ENCODE results near the gene FBLL1.

Gene FBLL1

DNA sequence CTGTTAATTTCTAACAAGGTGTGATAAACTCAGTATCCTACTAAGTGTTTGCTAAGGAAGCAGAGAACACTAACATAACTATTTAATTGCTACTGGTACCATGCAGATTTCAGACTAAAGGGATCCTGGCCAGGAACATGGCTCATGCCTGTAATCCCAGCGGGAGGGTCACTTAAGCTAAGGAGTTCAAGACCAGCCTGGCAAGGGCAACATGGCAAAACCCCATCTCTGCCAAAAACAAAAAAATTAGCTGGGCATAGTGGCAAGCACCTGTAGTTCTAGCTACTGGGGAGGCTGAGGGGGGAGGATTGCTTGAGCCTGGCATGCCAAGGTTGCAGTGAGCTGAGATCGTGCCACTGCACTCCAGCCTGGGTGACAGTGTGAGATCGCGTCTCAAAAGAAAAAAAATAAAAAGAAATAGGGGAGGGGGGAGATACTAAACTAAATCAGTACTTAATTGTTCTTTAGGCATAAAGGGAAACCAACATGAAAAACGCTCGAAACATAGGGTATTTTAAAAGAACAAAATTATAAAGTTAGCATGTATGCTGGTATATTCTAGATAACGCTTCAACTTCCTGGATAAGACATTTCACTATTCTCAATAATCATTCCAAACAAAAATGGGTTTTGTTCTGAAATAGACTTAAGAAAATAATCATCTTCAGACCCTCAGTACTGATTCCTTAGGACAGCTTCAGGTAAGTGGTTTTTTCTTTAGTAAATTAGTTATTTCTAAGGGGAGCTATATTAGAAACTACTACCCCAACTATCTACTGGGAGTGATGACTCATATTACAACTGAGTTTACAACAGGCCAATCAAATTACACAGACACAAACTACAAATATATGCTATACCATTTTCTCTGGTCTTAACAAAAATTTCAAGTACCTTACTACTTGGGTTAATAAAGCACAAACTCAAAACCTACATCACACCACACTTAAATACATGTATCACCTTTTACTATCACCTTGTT is 46.6 kb downstream of the FBLL1 start:
- TF ChIP-seq ZFX (IDR thresholded peaks at IDR 0.05; ENCODE audit: borderline replicate concordance) = no peak
- TF ChIP-seq, protein P1, sequence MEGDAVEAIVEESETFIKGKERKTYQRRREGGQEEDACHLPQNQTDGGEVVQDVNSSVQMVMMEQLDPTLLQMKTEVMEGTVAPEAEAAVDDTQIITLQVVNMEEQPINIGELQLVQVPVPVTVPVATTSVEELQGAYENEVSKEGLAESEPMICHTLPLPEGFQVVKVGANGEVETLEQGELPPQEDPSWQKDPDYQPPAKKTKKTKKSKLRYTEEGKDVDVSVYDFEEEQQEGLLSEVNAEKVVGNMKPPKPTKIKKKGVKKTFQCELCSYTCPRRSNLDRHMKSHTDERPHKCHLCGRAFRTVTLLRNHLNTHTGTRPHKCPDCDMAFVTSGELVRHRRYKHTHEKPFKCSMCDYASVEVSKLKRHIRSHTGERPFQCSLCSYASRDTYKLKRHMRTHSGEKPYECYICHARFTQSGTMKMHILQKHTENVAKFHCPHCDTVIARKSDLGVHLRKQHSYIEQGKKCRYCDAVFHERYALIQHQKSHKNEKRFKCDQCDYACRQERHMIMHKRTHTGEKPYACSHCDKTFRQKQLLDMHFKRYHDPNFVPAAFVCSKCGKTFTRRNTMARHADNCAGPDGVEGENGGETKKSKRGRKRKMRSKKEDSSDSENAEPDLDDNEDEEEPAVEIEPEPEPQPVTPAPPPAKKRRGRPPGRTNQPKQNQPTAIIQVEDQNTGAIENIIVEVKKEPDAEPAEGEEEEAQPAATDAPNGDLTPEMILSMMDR (IDR thresholded peaks at IDR 0.05) = no peak
- H3K27ac ChIP-seq = no peak overlapping the region

DNA sequence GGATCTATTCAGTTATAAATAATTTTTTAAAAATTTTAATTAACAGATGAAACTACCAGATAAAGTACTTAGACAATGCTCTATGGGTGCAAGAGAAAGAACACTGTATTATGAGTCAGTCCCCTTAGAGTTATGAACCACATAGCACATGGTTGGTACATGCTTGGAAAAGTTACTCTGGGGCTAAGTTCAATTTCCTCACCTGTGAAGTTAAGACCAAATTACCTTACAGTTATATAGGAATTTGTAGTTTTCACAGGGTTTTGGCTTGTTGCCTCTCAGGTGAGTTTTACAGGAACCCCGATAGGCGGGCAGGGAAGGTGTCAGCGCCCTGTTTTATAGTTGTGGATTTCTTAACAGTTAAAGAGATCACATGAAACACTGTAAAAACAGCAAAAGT is 48.9 kb downstream of the FBLL1 start:
- TF ChIP-seq, protein P1 (IDR thresholded peaks at IDR 0.05) = no peak
- no peak for TF ChIP-seq ZFX (IDR thresholded peaks at IDR 0.05; ENCODE audit: borderline replicate concordance)
- H3K27ac ChIP-seq = peak overlapping the region; percentile 94

DNA sequence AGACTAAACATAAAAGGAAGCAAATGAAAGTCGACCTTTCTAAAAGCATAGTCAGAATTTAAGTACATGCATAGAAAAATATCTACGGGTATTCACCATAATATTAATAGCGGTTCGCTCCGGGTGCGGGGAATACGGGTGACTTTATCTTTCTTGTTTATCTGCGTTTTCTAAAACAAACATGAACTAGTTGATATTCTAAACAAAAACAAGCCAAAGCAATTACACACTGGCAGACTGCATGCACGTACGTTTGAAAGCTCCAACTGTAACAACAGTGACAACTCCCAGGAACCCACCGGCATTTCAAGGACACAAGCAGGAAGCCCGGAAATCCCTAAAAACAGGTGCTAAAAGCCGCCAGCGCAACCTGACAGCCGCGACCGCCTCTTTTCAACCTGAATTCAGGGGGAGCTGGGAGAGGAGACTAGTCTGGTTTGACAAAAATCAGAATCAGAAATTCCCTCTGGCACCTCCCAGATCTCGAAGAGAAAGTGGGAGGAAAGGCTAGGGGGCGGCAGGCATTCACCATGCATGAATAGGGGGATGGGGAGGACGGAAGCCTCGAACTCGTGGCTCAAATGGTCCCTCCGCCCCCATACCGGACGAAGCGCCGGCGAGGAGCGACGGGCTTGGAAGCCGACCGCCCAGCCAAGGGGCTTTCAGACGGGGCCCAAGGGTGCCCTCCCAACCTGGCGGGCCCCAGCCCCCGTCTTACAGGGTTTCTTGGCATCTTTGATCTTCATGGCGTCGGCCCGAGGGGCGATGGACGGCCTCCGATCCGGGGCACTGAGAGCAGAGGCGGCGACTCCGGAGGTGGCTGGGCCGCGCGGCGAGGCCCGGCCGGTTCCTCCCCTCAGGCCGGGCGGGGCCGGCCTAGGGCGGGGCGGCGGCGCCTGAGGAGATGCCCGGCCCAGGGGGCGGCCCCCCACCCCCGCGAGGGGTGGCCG is 49.7 kb downstream of the FBLL1 start, which contains the start of gene PANK3:
PANK3 (minus strand) TSS at position 831 of the 950 bp plus-strand sequence; CDS start at position 746, 85 bp downstream.
- TF ChIP-seq ZFX (IDR thresholded peaks at IDR 0.05; ENCODE audit: borderline replicate concordance) = no peak
- TF ChIP-seq, protein P1 (IDR thresholded peaks at IDR 0.05) = no peak
- peak within 1 kb of the TSS; percentile 94 for H3K27ac ChIP-seq

DNA sequence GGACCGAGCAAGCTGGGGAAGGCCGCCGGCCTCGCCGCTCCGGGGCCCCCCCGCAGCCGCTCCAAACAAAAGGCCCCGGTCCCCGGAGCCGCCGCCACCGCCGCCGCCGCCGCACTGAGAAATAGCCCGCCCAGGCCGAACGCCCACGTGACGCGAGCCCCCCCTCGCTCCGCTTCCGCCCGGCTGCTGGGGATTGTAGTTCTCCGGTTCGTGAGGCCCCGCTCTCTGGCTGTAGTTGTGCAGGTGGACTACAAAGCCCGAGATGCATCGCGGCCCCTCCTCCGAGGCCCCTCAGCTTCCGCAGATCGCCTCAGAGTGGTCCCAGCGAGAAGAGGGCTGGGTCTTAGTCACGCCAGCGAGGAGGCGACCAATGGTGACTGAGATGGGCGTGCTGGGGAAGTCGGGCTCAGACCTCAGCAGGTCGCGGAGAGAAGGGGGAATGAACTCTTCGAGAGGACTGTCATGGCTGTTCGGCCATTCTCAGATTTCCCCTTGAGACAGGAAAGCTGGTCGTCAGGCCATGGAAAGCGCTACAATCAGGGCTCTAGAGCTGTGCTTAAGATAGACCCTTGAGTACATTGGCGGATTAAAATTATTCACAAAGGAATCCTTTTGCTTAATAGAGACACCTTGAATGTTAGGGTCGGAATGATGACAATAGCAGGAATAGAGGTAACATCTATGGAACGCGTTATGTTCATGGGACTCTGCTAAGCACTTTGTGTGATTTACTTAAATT is 50.6 kb downstream of the FBLL1 start:
- H3K27ac ChIP-seq = peak overlapping the region; percentile 94
- TF ChIP-seq, protein P1 (IDR thresholded peaks at IDR 0.05) = no peak

DNA sequence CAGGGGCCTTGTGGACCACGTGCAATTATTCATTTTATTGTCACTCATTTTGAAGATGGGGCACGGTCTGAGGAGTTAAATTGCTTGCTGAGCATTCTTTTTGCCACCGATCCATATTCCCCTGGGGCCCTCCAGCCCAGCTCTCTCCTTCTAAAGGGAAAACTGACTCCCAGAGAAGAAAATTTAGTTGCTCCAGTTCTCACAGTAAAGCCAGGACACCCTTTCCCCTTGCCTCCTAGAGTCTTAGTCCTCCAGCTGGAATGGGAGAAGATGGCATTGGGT is 51.1 kb downstream of the FBLL1 start:
- peak overlapping the region; percentile 94 for H3K27ac ChIP-seq
- TF ChIP-seq ZFX (IDR thresholded peaks at IDR 0.05; ENCODE audit: borderline replicate concordance) = no peak
- TF ChIP-seq, protein P1 (IDR thresholded peaks at IDR 0.05) = no peak

Measured in 22Rv1 (cell line).